ENCODE measurements around the gene KCNAB1.
"Not testable (repeated sequence)": the region's sequence is repeated elsewhere in the genome, so short reads cannot be mapped to it uniquely, and the experiment has no call there.

DNA sequence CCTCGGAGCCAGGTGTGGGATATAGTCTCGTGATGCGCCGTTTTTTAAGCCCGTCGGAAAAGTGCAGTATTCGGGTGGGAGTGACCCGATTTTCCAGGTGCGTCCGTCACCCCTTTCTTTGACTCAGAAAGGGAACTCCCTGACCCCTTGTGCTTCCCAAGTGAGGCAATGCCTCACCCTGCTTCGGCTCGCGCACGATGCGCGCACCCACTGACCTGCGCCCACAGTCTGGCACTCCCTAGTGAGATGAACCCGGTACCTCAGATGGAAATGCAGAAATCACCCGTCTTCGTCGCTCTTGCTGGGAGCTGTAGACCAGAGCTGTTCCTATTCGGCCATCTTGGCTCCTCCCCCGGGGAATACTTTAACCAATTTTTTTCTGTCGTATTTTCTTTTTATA lies 164.3 kb downstream of the KCNAB1 start:
- TF ChIP-seq SUZ12 (IDR thresholded peaks at IDR 0.05; ENCODE audit: extremely low read depth, insufficient read depth, insufficient read length); ZNF274 (IDR thresholded peaks at IDR 0.05; ENCODE audit: low read depth, low read length); YY1 (IDR thresholded peaks at IDR 0.05; ENCODE audit: insufficient read depth, insufficient read length): not testable (repeated sequence)

Measured in NT2/D1 (cell line).